Camera-type eye (tissue), 1 donor: ENCODE measurements around the gene AXIN2. TPM values are rescaled to one million over a fixed set of nuclear protein-coding genes. Genes with fewer than 3 reads are reported as not detected.

Experiments used
- total RNA-seq: library from RNA; depleted of rRNA; stranded (reverse); fragments of >200 nt; gene quantifications from one replicate; pipeline ENCODE4 v1.2.3, GENCODE V29; 2014

Gene AXIN2
- 21.7 TPM for total RNA-seq

DNA sequence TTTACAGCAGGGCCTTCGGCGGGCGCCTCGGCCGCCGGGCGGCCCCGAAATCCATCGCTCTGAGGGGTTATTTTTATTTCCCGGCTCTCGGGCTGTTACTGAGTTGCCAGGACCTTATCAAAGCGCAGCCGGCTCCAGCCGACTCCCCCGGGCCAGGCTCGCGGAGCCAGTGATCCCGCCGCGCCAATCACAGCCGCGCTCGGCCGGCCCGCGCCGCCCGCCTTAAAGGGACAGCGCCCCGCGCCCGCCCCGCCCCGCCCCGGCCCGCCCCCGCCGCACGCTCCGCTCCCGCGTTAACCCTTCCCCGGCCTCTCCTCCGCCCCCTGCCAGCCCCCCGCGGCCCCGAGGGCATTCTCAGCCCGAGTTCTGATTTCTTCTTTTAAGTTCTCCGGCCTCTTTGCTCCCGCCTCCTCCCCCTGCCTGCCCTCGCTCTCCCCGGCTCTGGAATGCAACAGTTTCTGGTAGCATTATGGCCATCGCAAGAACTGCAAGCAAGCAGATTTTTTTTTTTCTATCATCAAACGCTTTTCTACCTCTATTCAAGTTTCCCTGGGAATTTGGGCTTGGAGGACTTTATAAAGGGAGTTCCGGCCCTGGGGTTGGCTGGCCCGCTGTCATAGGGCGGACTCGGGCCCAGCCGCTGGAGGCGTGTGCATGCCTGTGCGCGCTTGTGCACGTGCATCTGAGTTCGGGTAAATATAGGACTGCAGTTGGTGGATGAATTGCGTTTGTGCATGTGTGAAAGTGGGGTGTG is at the start of gene AXIN2:
AXIN2 (minus strand) TSS at position 197 of the 754 bp plus-strand sequence. CDS start 3,028 bp downstream, outside the sequence.

